H9 (cell line): ENCODE measurements around the gene ACTN4. TPM values are rescaled to one million over a fixed set of nuclear protein-coding genes. Genes with fewer than 3 reads are reported as not detected.

Experiments
- DNase-seq: peaks from one replicate; pipeline ENCODE4 v3.0.0-alpha.2; 2017
- H2AFZ ChIP-seq: one replicate; pipeline ENCODE4 v1.6.1; 2013; ENCODE audit warnings: mild to moderate bottlenecking, low read length, control low read depth, moderate library complexity
- H2AK5ac ChIP-seq: 2 replicates; pipeline ENCODE4 v1.6.1; 2013; ENCODE audit warnings: low read length, control low read depth, mixed read lengths; ENCODE audit not compliant: insufficient read length
- H2BK120ac ChIP-seq: one replicate; pipeline ENCODE4 v1.6.1; 2013; ENCODE audit warnings: low read depth, mild to moderate bottlenecking, low read length, control low read depth, inconsistent platforms; ENCODE audit not compliant: poor library complexity, severe bottlenecking
- H2BK12ac ChIP-seq: 2 replicates; pipeline ENCODE4 v1.6.1; 2013; ENCODE audit warnings: low read length, control low read depth, mixed read lengths, low read depth; ENCODE audit not compliant: insufficient read length
- H2BK15ac ChIP-seq: 2 replicates; pipeline ENCODE4 v1.6.1; 2013; ENCODE audit warnings: low read depth, low read length, control low read depth
- H2BK20ac ChIP-seq: one replicate; pipeline ENCODE4 v1.6.1; 2013; ENCODE audit warnings: low read depth, mild to moderate bottlenecking, low read length, control low read depth, inconsistent platforms; ENCODE audit not compliant: poor library complexity, severe bottlenecking
- H2BK5ac ChIP-seq: 2 replicates; pipeline ENCODE4 v1.6.1; 2013; ENCODE audit warnings: low read length, control low read depth, mixed read lengths; ENCODE audit not compliant: insufficient read length
- H3K14ac ChIP-seq: 2 replicates; pipeline ENCODE4 v1.6.1; 2013; ENCODE audit warnings: low read length, control low read depth; ENCODE audit not compliant: insufficient read depth
- H3K18ac ChIP-seq: 2 replicates; pipeline ENCODE4 v1.6.1; 2013; ENCODE audit warnings: low read depth, mild to moderate bottlenecking, mixed read lengths, low read length, control low read depth; ENCODE audit not compliant: insufficient read length
- H3K23ac ChIP-seq: 2 replicates; pipeline ENCODE4 v1.6.1; 2013; ENCODE audit warnings: low read length, control low read depth, mixed read lengths, low read depth; ENCODE audit not compliant: insufficient read length
- H3K23me2 ChIP-seq: 2 replicates; pipeline ENCODE4 v1.6.1; 2013; ENCODE audit warnings: low read depth, mild to moderate bottlenecking, mixed read lengths, low read length, control low read depth; ENCODE audit not compliant: insufficient read length, poor library complexity, severe bottlenecking
- H3K27ac ChIP-seq: 2 replicates; pipeline ENCODE4 v1.5.1; 2013; ENCODE audit warnings: low read length, control low read depth, mixed read lengths, low read depth; ENCODE audit not compliant: insufficient read length
- H3K27me3 ChIP-seq: 2 replicates; pipeline ENCODE4 v1.6.1; 2013; ENCODE audit warnings: low read length, control low read depth, inconsistent platforms; ENCODE audit not compliant: insufficient read depth
- H3K4ac ChIP-seq: 2 replicates; pipeline ENCODE4 v1.6.1; 2013; ENCODE audit warnings: low read depth, mild to moderate bottlenecking, control low read depth, inconsistent platforms, low read length, moderate library complexity
- H3K4me1 ChIP-seq: 2 replicates; pipeline ENCODE4 v1.6.1; 2013; ENCODE audit warnings: low read length, control low read depth, inconsistent platforms; ENCODE audit not compliant: insufficient read depth
- H3K4me2 ChIP-seq: 2 replicates; pipeline ENCODE4 v1.6.1; 2013; ENCODE audit warnings: low read length, control low read depth, mixed read lengths; ENCODE audit not compliant: insufficient read length, insufficient read depth
- H3K56ac ChIP-seq: 2 replicates; pipeline ENCODE4 v1.6.1; 2013; ENCODE audit warnings: low read depth, mild to moderate bottlenecking, mixed read lengths, low read length, control low read depth; ENCODE audit not compliant: insufficient read length
- H3K79me1 ChIP-seq: 2 replicates; pipeline ENCODE4 v1.6.1; 2013; ENCODE audit warnings: low read depth, mild to moderate bottlenecking, moderate library complexity, low read length, control low read depth, inconsistent platforms; ENCODE audit not compliant: insufficient read depth, poor library complexity, severe bottlenecking
- H3K79me2 ChIP-seq: 2 replicates; pipeline ENCODE4 v1.6.1; 2013; ENCODE audit warnings: low read length, control low read depth, inconsistent platforms; ENCODE audit not compliant: insufficient read depth
- H3K9ac ChIP-seq: 2 replicates; pipeline ENCODE4 v1.6.1; 2013; ENCODE audit warnings: low read length, control low read depth, mixed read lengths; ENCODE audit not compliant: insufficient read length; ENCODE audit errors: extremely low read depth
- H3K9me3 ChIP-seq: one replicate; pipeline ENCODE4 v1.6.1; 2013; ENCODE audit warnings: low read depth, low read length, inconsistent platforms; ENCODE audit not compliant: control insufficient read depth
- H3T11ph ChIP-seq: one replicate; pipeline ENCODE4 v1.6.1; 2013; ENCODE audit warnings: mild to moderate bottlenecking, low read length, control low read depth, inconsistent platforms
- H4K20me1 ChIP-seq: one replicate; pipeline ENCODE4 v1.6.1; 2013; ENCODE audit not compliant: control insufficient read depth, insufficient read length, insufficient read depth
- H4K5ac ChIP-seq: 2 replicates; pipeline ENCODE4 v1.6.1; 2013; ENCODE audit warnings: low read depth, mild to moderate bottlenecking, mixed read lengths, low read length, control low read depth; ENCODE audit not compliant: insufficient read length
- H4K8ac ChIP-seq: replicated peaks from 2 replicates; pipeline ENCODE4 v1.6.1; 2013; ENCODE audit warnings: low read length, control low read depth, mixed read lengths, low read depth; ENCODE audit not compliant: insufficient read length
- H4K91ac ChIP-seq: 2 replicates; pipeline ENCODE4 v1.6.1; 2013; ENCODE audit warnings: low read depth, mild to moderate bottlenecking, moderate library complexity, mixed read lengths, low read length, control low read depth; ENCODE audit not compliant: insufficient read length
- H3K27ac Mint-ChIP-seq, 3 experiments: 2 replicates in 2 of 3; 3 replicates in 1 of 3; pipeline ENCODE4 v1.8.0; 2020 to 2021; ENCODE audit warnings: mixed read lengths in 3 of 3, mild to moderate bottlenecking in 1 of 3, moderate library complexity in 1 of 3
- H3K27me3 Mint-ChIP-seq: 2 replicates; pipeline ENCODE4 v1.8.0; 2021; ENCODE audit warnings: low read depth, mild to moderate bottlenecking, moderate library complexity, mixed read lengths
- H3K36me3 Mint-ChIP-seq, 3 experiments: 2 replicates in 2 of 3; 3 replicates in 1 of 3; pipeline ENCODE4 v1.8.0; 2020 to 2021; ENCODE audit warnings: low read depth in 3 of 3, mixed read lengths in 3 of 3; ENCODE audit not compliant: insufficient read depth in 1 of 3
- H3K4me1 Mint-ChIP-seq, 2 experiments: 2 replicates each; pipeline ENCODE4 v1.8.0; 2020; ENCODE audit warnings: mixed read lengths in 2 of 2
- H3K4me3 Mint-ChIP-seq, 2 experiments: 2 replicates in 1 of 2; 3 replicates in 1 of 2; pipeline ENCODE4 v1.8.0; 2020 to 2021; ENCODE audit warnings: mild to moderate bottlenecking in 2 of 2, mixed read lengths in 2 of 2, moderate library complexity in 1 of 2
- H3K9me3 Mint-ChIP-seq, 2 experiments: 2 replicates in 1 of 2; 3 replicates in 1 of 2; pipeline ENCODE4 v1.8.0; 2020; ENCODE audit warnings: mild to moderate bottlenecking in 2 of 2, mixed read lengths in 2 of 2, moderate library complexity in 1 of 2
- WGBS: extraction: QIAGEN DNeasy Blood & Tissue Kit; methylation state at CpG from one replicate; pipeline ENCODE4 v1.1.7; 2013; ENCODE audit warnings: missing lambda C conversion rate, low lambda C conversion rate, mixed read lengths; ENCODE audit not compliant: insufficient read length; ENCODE audit errors: extremely low coverage; 5-methylcytosine and 5-hydroxymethylcytosine counted together
- total RNA-seq: library from RNA; stranded (reverse); gene quantifications from 2 replicates; pipeline ENCODE4 v1.2.1, GENCODE V29; 2021
- TF ChIP-seq, protein P1 (sequence below): fragments of 200-600 bp; sonication (generic); conservative IDR thresholded peaks from 3 replicates; pipeline ENCODE4 v1.8.0; 2021; ENCODE audit warnings: antibody characterized with exemption, mild to moderate bottlenecking

The ACTN4 gene
- total RNA-seq, 1 experiment from 2014 or later: 369 TPM

- H4K5ac ChIP-seq: no peak overlapping the region
- H3K27me3 ChIP-seq: no peaks in the 10 kb centered on the region
- TF ChIP-seq, protein P1, sequence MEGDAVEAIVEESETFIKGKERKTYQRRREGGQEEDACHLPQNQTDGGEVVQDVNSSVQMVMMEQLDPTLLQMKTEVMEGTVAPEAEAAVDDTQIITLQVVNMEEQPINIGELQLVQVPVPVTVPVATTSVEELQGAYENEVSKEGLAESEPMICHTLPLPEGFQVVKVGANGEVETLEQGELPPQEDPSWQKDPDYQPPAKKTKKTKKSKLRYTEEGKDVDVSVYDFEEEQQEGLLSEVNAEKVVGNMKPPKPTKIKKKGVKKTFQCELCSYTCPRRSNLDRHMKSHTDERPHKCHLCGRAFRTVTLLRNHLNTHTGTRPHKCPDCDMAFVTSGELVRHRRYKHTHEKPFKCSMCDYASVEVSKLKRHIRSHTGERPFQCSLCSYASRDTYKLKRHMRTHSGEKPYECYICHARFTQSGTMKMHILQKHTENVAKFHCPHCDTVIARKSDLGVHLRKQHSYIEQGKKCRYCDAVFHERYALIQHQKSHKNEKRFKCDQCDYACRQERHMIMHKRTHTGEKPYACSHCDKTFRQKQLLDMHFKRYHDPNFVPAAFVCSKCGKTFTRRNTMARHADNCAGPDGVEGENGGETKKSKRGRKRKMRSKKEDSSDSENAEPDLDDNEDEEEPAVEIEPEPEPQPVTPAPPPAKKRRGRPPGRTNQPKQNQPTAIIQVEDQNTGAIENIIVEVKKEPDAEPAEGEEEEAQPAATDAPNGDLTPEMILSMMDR: no peak
- H3K9me3 ChIP-seq: no peaks in the 10 kb centered on the region
- H3K14ac ChIP-seq: no peak overlapping the region
- no peak overlapping the region for H4K91ac ChIP-seq
- no peak overlapping the region for H3K4me3 Mint-ChIP-seq
- no peaks in the 10 kb centered on the region for H3K79me2 ChIP-seq
- no peak overlapping the region for H3K56ac ChIP-seq
- no peak overlapping the region for H2AK5ac ChIP-seq
- no peak overlapping the region for H3K23ac ChIP-seq
- no peak for DNase-seq
- H2BK5ac ChIP-seq: no peak overlapping the region
- no peaks in the 10 kb centered on the region for H3K79me1 ChIP-seq
- H3K18ac ChIP-seq: no peak overlapping the region
- H2AFZ ChIP-seq: no peak overlapping the region
- H2BK20ac ChIP-seq: no peak overlapping the region
- no peak overlapping the region for H3T11ph ChIP-seq
- H3K4ac ChIP-seq: no peak overlapping the region
- H4K8ac ChIP-seq: no peak overlapping the region
- no peak overlapping the region for H3K27ac ChIP-seq
- H3K4me2 ChIP-seq: no peak overlapping the region
- no peak overlapping the region for H2BK120ac ChIP-seq
- H3K27me3 Mint-ChIP-seq: no peaks in the 10 kb centered on the region; the same call in 1 of the 2 replicates
- no peaks in the 10 kb centered on the region for H3K23me2 ChIP-seq
- H3K27ac Mint-ChIP-seq: no peak overlapping the region
- no peaks in the 10 kb centered on the region for H3K4me1 ChIP-seq
- no peak overlapping the region for H2BK12ac ChIP-seq
- H3K9ac ChIP-seq: no peak overlapping the region
- no CpG with 5 or more reads among the region's 15 CpGs for WGBS
- no peak overlapping the region for H2BK15ac ChIP-seq
- H3K4me1 Mint-ChIP-seq: no peaks in the 10 kb centered on the region
- H3K9me3 Mint-ChIP-seq: no peaks in the 10 kb centered on the region
- no peaks in the 10 kb centered on the region for H4K20me1 ChIP-seq
- H3K36me3 Mint-ChIP-seq: peaks cover 39 to 82% (median 73%) of the 10 kb centered on the region in 3 experiments; a peak in 6 of 7 replicates
Observed at GRCh38 chr19:38712161-38712748, 64.8 kb downstream of the ACTN4 start.
